ENCODE data around the gene WDFY1. TPM values are rescaled to one million over a fixed set of nuclear protein-coding genes. Genes with fewer than 3 reads are reported as not detected.

Gene WDFY1
- total RNA-seq, 1 donor from 2014 or later, result 52.6 TPM

- Histone ChIP-seq H4K20me1 (ENCODE audit: insufficient read depth, low read length) (no peaks in the 10 kb centered on the region), H3K79me2 (ENCODE audit: insufficient read depth, low read length) (no peaks in the 10 kb centered on the region), H2AFZ (ENCODE audit: low read depth, low read length) (no peak overlapping the region), H3K4me2 (ENCODE audit: low read length) (no peak overlapping the region), H3K4me1 (ENCODE audit: insufficient read depth, low read length) (peaks cover 13% of the 10 kb centered on the region), H3K36me3 (ENCODE audit: insufficient read depth, low read length) (no peaks in the 10 kb centered on the region), H3K27ac (ENCODE audit: low read depth, low read length) (no peak overlapping the region), H3K9ac (ENCODE audit: low read length) (no peak overlapping the region), H3K9me3 (ENCODE audit: insufficient read depth, low read depth, low read length) (no peaks in the 10 kb centered on the region), H3K4me3 (ENCODE audit: insufficient read depth, low read depth, low read length) (no peak overlapping the region), H3K27me3 (ENCODE audit: insufficient read depth, low read length) (no peaks in the 10 kb centered on the region)
- Mint-ChIP-seq H3K4me1 (ENCODE audit: low read depth, unreplicated experiment) (peaks cover 13% of the 10 kb centered on the region), H3K36me3 (ENCODE audit: low read depth, unreplicated experiment) (peaks cover 3% of the 10 kb centered on the region), H3K27me3 (ENCODE audit: low read depth, unreplicated experiment) (no peaks in the 10 kb centered on the region), H3K9me3 (ENCODE audit: unreplicated experiment) (no peaks in the 10 kb centered on the region), H3K27ac (ENCODE audit: unreplicated experiment) (no peak overlapping the region), H3K4me3 (ENCODE audit: unreplicated experiment) (no peak overlapping the region)
- TF ChIP-seq CTCF (IDR thresholded peaks at IDR 0.05; ENCODE audit: insufficient read depth, low read depth, low read length) (no peak), EZH2 (IDR thresholded peaks at IDR 0.05; ENCODE audit: insufficient read depth, low read length) (no peak)
- DNase-seq (ENCODE audit: low read depth) (no peak), FAIRE-seq (no peak)
These were observed 80.0 kb downstream of the WDFY1 start for GRCh38 chr2:223865124-223865523.

GRCh38 chr2:223863491-223863890 lies 81.6 kb downstream of the WDFY1 start:
- Mint-ChIP-seq H3K4me1 (ENCODE audit: low read depth, unreplicated experiment) (peaks cover 13% of the 10 kb centered on the region), H3K36me3 (ENCODE audit: low read depth, unreplicated experiment) (peaks cover 1% of the 10 kb centered on the region), H3K9me3 (ENCODE audit: unreplicated experiment) (no peaks in the 10 kb centered on the region), H3K27me3 (ENCODE audit: low read depth, unreplicated experiment) (no peaks in the 10 kb centered on the region), H3K27ac (ENCODE audit: unreplicated experiment) (no peak overlapping the region), H3K4me3 (ENCODE audit: unreplicated experiment) (no peak overlapping the region)
- DNase-seq (ENCODE audit: low read depth) (no peak), FAIRE-seq (no peak)
- Histone ChIP-seq H3K9me3 (ENCODE audit: insufficient read depth, low read depth, low read length) (no peaks in the 10 kb centered on the region), H3K36me3 (ENCODE audit: insufficient read depth, low read length) (no peaks in the 10 kb centered on the region), H3K27ac (ENCODE audit: low read depth, low read length) (no peak overlapping the region), H4K20me1 (ENCODE audit: insufficient read depth, low read length) (no peaks in the 10 kb centered on the region), H2AFZ (ENCODE audit: low read depth, low read length) (no peak overlapping the region), H3K4me2 (ENCODE audit: low read length) (no peak overlapping the region), H3K4me3 (ENCODE audit: insufficient read depth, low read depth, low read length) (no peak overlapping the region), H3K9ac (ENCODE audit: low read length) (no peak overlapping the region), H3K4me1 (ENCODE audit: insufficient read depth, low read length) (peaks cover 13% of the 10 kb centered on the region), H3K79me2 (ENCODE audit: insufficient read depth, low read length) (no peaks in the 10 kb centered on the region), H3K27me3 (ENCODE audit: insufficient read depth, low read length) (no peaks in the 10 kb centered on the region)
- TF ChIP-seq EZH2 (IDR thresholded peaks at IDR 0.05; ENCODE audit: insufficient read depth, low read length) (no peak), CTCF (IDR thresholded peaks at IDR 0.05; ENCODE audit: insufficient read depth, low read depth, low read length) (no peak)

GRCh38 chr2:223860809-223861738 lies 84.1 kb downstream of the WDFY1 start:
- no peak overlapping the region for H2AFZ ChIP-seq (ENCODE audit: low read depth, low read length)
- no peaks in the 10 kb centered on the region for H3K9me3 ChIP-seq (ENCODE audit: insufficient read depth, low read depth, low read length)
- peak overlapping the region; percentile 35 for H3K27ac ChIP-seq (ENCODE audit: low read depth, low read length)
- H3K9ac ChIP-seq (ENCODE audit: low read length), result no peak overlapping the region
- no peaks in the 10 kb centered on the region for H3K9me3 Mint-ChIP-seq (ENCODE audit: unreplicated experiment)
- DNase-seq (ENCODE audit: low read depth) (peak; percentile 77), FAIRE-seq (peak; percentile 5)
- no peaks in the 10 kb centered on the region for H3K36me3 ChIP-seq (ENCODE audit: insufficient read depth, low read length)
- H3K36me3 Mint-ChIP-seq (ENCODE audit: low read depth, unreplicated experiment), result peaks cover 1% of the 10 kb centered on the region
- no peak overlapping the region for H3K4me3 Mint-ChIP-seq (ENCODE audit: unreplicated experiment)
- H3K4me1 Mint-ChIP-seq (ENCODE audit: low read depth, unreplicated experiment), result peaks cover 15% of the 10 kb centered on the region
- peak overlapping the region; percentile 26 for H3K4me2 ChIP-seq (ENCODE audit: low read length)
- peaks cover 20% of the 10 kb centered on the region for H3K4me1 ChIP-seq (ENCODE audit: insufficient read depth, low read length)
- H3K27me3 ChIP-seq (ENCODE audit: insufficient read depth, low read length), result no peaks in the 10 kb centered on the region
- H3K27me3 Mint-ChIP-seq (ENCODE audit: low read depth, unreplicated experiment), result no peaks in the 10 kb centered on the region
- no peaks in the 10 kb centered on the region for H4K20me1 ChIP-seq (ENCODE audit: insufficient read depth, low read length)
- H3K79me2 ChIP-seq (ENCODE audit: insufficient read depth, low read length), result no peaks in the 10 kb centered on the region
- H3K4me3 ChIP-seq (ENCODE audit: insufficient read depth, low read depth, low read length), result no peak overlapping the region
- peak overlapping the region; percentile 91 for H3K27ac Mint-ChIP-seq (ENCODE audit: unreplicated experiment)
- TF ChIP-seq CTCF (IDR thresholded peaks at IDR 0.05; ENCODE audit: insufficient read depth, low read depth, low read length) (no peak), EZH2 (IDR thresholded peaks at IDR 0.05; ENCODE audit: insufficient read depth, low read length) (no peak)

Measured in astrocyte (in vitro differentiated cells and primary cell).